PC-3 (cell line): Measurements from ENCODE around the gene P2RY4. TPM values are rescaled to one million over a fixed set of nuclear protein-coding genes. Genes with fewer than 3 reads are reported as not detected.

Source experiments
- ATAC-seq: fragments of 200-7000 bp; cut with Tn5 transposase; 2 replicates; pipeline ENCODE4 v1.9.1; 2020; ENCODE audit warnings: mild to moderate bottlenecking, moderate library complexity
- BruUV-seq: library from RNA; stranded (reverse); fragments of 400-500 nt; replicated peaks from 2 replicates; lab custom pipeline; 2021; lab: Mats Ljungman, UMichigan
- CTCF ChIA-PET: fragments of 300-600 bp; sonication (Branson Sonifier 250); formaldehyde crosslinking; loops from one replicate; lab custom pipeline; 2022; ENCODE audit warnings: antibody characterized with exemption; lab: Charles Lee
- POLR2A ChIA-PET: fragments of 300-600 bp; sonication (Branson Sonifier 250); formaldehyde crosslinking; loops from one replicate; lab custom pipeline; 2022; ENCODE audit warnings: antibody characterized with exemption; ENCODE audit not compliant: unreplicated experiment; lab: Charles Lee
- DNase-seq: peaks from one replicate; pipeline ENCODE4 v3.0.0-alpha.2; 2015
- H2AFZ ChIP-seq: fragments of 300-600 bp; sonication (generic); 2 replicates; pipeline ENCODE4 v1.6.0; 2016; ENCODE audit warnings: antibody characterized with exemption, low read length
- H3F3A ChIP-seq: fragments of 300-600 bp; sonication (generic); one replicate; pipeline ENCODE4 v1.6.0; 2017; ENCODE audit warnings: antibody characterized with exemption, low read length, control low read depth, mild to moderate bottlenecking; ENCODE audit not compliant: unreplicated experiment
- H3K27ac ChIP-seq: fragments of 300-600 bp; sonication (generic); 2 replicates; pipeline ENCODE4 v1.5.1; 2016; ENCODE audit warnings: mild to moderate bottlenecking, low read length
- H3K27me3 ChIP-seq: fragments of 300-600 bp; sonication (generic); 2 replicates; pipeline ENCODE4 v1.6.1; 2016; ENCODE audit warnings: low read length, mixed read lengths
- H3K36me3 ChIP-seq: fragments of 300-600 bp; sonication (generic); 2 replicates; pipeline ENCODE4 v1.6.1; 2016; ENCODE audit warnings: low read depth, mixed run types, low read length, mixed read lengths
- H3K4me1 ChIP-seq: fragments of 300-600 bp; sonication (generic); 2 replicates; pipeline ENCODE4 v1.5.1; 2016; ENCODE audit warnings: low read length; ENCODE audit not compliant: insufficient read depth
- H3K4me2 ChIP-seq: fragments of 300-600 bp; sonication (generic); 2 replicates; pipeline ENCODE4 v1.6.0; 2016; ENCODE audit warnings: low read length
- H3K4me3 ChIP-seq: fragments of 300-600 bp; sonication (generic); 2 replicates; pipeline ENCODE4 v1.5.1; 2016; ENCODE audit warnings: mild to moderate bottlenecking, low read length, mixed read lengths
- H3K79me2 ChIP-seq: fragments of 300-600 bp; sonication (generic); 2 replicates; pipeline ENCODE4 v1.6.1; 2017; ENCODE audit warnings: low read length, mixed read lengths
- H3K9ac ChIP-seq: fragments of 300-600 bp; sonication (generic); 2 replicates; pipeline ENCODE4 v1.6.0; 2016; ENCODE audit warnings: mild to moderate bottlenecking, low read length
- H3K9me2 ChIP-seq: fragments of 300-600 bp; sonication (generic); replicated peaks from 2 replicates; pipeline ENCODE4 v1.6.1; 2016; ENCODE audit warnings: mixed run types, low read length, mixed read lengths
- H3K9me3 ChIP-seq: fragments of 300-600 bp; sonication (generic); 2 replicates; pipeline ENCODE4 v1.6.1; 2016; ENCODE audit warnings: low read length, mixed read lengths
- H4K20me1 ChIP-seq: fragments of 300-600 bp; sonication (generic); 2 replicates; pipeline ENCODE4 v1.6.1; 2016; ENCODE audit warnings: low read length, mixed read lengths
- CTCF ChIP-seq: fragments of 300-600 bp; sonication (generic); conservative IDR thresholded peaks from 2 replicates; pipeline ENCODE4 v1.5.1; 2017; ENCODE audit warnings: antibody characterized with exemption, low read depth, mild to moderate bottlenecking, low read length
- EZH2 ChIP-seq: fragments of 300-600 bp; sonication (generic); IDR thresholded peaks from one replicate; pipeline ENCODE4 v1.6.1; 2017; ENCODE audit warnings: antibody characterized with exemption, mild to moderate bottlenecking, low read length; ENCODE audit not compliant: unreplicated experiment
- EZH2phosphoT487 ChIP-seq: fragments of 300-600 bp; sonication (generic); IDR thresholded peaks from 2 replicates; pipeline ENCODE4 v1.6.1; 2018; ENCODE audit warnings: mild to moderate bottlenecking, antibody characterized with exemption, low read length, borderline replicate concordance
- intact Hi-C: fragments of 100-400 bp; cut with micrococcal nuclease; formaldehyde crosslinking; loops from 2 replicates; pipeline ENCODE4 v1.9.0; 2023
- total RNA-seq: library from RNA; depleted of rRNA; stranded (reverse); fragments of >200 nt; gene quantifications from 2 replicates; pipeline ENCODE4 v1.2.3, GENCODE V29; 2014

Gene P2RY4
- total RNA-seq, 1 experiment from 2014 or later, result 0.62 TPM

DNA sequence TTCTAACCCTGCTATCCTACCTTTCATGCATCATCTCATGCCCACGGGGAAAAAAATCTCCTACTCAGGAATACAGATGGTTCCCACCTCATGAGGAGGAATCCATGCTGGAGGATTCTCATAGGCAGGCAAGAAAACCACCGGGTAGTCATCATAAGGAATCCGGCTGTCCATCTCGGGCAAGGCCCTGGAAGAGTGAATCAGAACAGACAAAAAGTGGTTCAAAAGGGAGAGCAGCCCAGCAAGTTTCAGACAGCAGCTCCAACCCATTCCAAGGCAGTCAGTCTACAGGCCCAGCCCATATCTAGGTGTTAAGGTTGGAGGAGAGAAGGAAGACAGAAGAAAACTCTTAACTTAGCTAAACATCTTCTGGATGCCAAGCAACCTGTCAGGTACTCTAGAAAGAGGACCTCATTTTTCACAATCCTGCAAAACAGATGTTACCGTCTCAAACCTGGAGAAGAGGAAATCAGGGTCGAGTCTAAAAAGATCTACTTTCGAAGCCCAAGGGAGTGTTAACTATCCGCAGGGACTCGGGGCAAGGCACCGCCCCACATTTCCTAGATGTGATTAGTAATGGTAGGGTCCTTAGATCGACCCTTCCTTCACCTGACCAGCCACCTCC, 29.3 kb upstream of the P2RY4 start:
- POLR2A ChIA-PET, result interaction anchor here (0.6 kb wide), 1 partner anchor 156 kb away, joined by 3 read pairs; the partner anchor contains the start of gene IGBP1
- Histone ChIP-seq H3K27ac (peak overlapping the region; percentile 7; the same call in 1 of the 2 replicates), H3K9ac (peak overlapping the region; percentile 88), H3F3A (peaks cover 5% of the 10 kb centered on the region), H3K4me3 (peak overlapping the region; percentile 93), H2AFZ (peak overlapping the region; percentile 94), H3K9me3 (no peaks in the 10 kb centered on the region), H3K4me1 (peaks cover 23% of the 10 kb centered on the region), H3K27me3 (no peaks in the 10 kb centered on the region), H4K20me1 (peaks cover 9% of the 10 kb centered on the region), H3K4me2 (peak overlapping the region; percentile 94), H3K36me3 (peaks cover 10% of the 10 kb centered on the region; the same call in 1 of the 2 replicates), H3K79me2 (peaks cover 53% of the 10 kb centered on the region), H3K9me2 (no peaks in the 10 kb centered on the region)
- CTCF ChIA-PET, result interaction anchor here (0.7 to 2.0 kb wide), 2 partner anchors 156 to 188 kb away, joined by 3 to 8 read pairs; partner anchors contain the start of gene IGBP1
- TSS peak; percentile 79 for BruUV-seq
- no peak for ATAC-seq
- TF ChIP-seq EZH2, result no peak
- intact Hi-C loops, result no loop called here
- peak; percentile 14 for DNase-seq

DNA sequence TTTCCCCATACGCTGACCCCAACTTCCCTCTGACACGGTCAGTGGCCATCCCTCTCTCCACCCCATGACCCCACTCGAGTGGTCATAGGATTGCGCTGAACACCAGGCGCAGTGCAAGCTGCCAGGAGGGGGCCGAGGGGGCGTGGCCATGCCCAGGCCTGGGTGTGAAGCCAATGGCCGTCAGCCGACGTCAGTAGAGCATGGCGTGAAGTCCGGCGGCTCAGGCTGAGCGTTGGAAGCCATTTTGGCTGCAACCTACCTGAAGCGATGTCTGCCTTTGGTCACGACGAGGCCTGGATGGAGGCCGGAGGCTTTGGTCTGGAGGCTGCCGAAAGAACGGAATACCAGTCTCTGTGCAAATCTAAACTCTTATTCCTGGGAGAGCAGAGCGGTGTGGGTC, 21.9 kb upstream of the P2RY4 start, which contains the start of gene RAB41:
Gene RAB41, plus strand, starts transcription at position 222 of the 400 bp plus-strand sequence. Its CDS starts 46 bp downstream, at position 268.
- Histone ChIP-seq H3K79me2 (no peaks in the 10 kb centered on the region), H3F3A (no peaks in the 10 kb centered on the region), H3K36me3 (peaks cover 5% of the 10 kb centered on the region; the same call in 1 of the 2 replicates), H3K4me1 (no peaks in the 10 kb centered on the region), H3K9me2 (no peaks in the 10 kb centered on the region), H4K20me1 (no peaks in the 10 kb centered on the region), H3K27ac (no peak within 1 kb of the TSS), H3K4me3 (no peak within 1 kb of the TSS), H3K27me3 (no peaks in the 10 kb centered on the region), H3K4me2 (no peak within 1 kb of the TSS), H3K9me3 (no peaks in the 10 kb centered on the region), H2AFZ (no peak within 1 kb of the TSS), H3K9ac (no peak within 1 kb of the TSS)
- BruUV-seq, result no TSS peak
- ChIA-PET CTCF (no interaction called here), POLR2A (no interaction called here)
- TF ChIP-seq EZH2phosphoT487, result no peak
- no peak for TF ChIP-seq EZH2
- TF ChIP-seq CTCF, result no peak
- no peak for ATAC-seq
- no peak for DNase-seq
- intact Hi-C loops, result no loop called here

- Histone ChIP-seq H3K9ac (no peak overlapping the region), H4K20me1 (no peaks in the 10 kb centered on the region), H3K4me1 (no peaks in the 10 kb centered on the region), H2AFZ (no peak overlapping the region), H3F3A (no peaks in the 10 kb centered on the region), H3K79me2 (no peaks in the 10 kb centered on the region), H3K4me3 (no peak overlapping the region), H3K4me2 (no peak overlapping the region), H3K27ac (no peak overlapping the region), H3K9me3 (no peaks in the 10 kb centered on the region), H3K27me3 (no peaks in the 10 kb centered on the region), H3K9me2 (no peaks in the 10 kb centered on the region), H3K36me3 (no peaks in the 10 kb centered on the region)
- ATAC-seq, result no peak
- no peak for TF ChIP-seq EZH2phosphoT487
- no peak for TF ChIP-seq CTCF
- no peak for TF ChIP-seq EZH2
- intact Hi-C loops, result no loop called here
- ChIA-PET CTCF (no interaction called here), POLR2A (interaction anchor here (0.6 kb wide), 1 partner anchor 272 kb away, joined by 3 read pairs; no protein-coding TSS in a partner anchor)
- BruUV-seq, result no TSS peak
- DNase-seq, result no peak
These were observed 20.6 kb upstream of the P2RY4 start for GRCh38 chrX:70280573-70280972.
